Fibroblast of villous mesenchyme (primary cell): Measurements from ENCODE around the gene FNDC1. TPM values are rescaled to one million over a fixed set of nuclear protein-coding genes. Genes with fewer than 3 reads are reported as not detected.

Experiments
- DNase-seq: peaks from one replicate; pipeline ENCODE4 v3.0.0-alpha.2; 2010; ENCODE audit warnings: low read depth
- H3K4me3 ChIP-seq: 2 replicates; pipeline ENCODE4 v1.5.1; 2011; ENCODE audit warnings: low read depth, mild to moderate bottlenecking, low read length
- total RNA-seq: library from RNA; depleted of rRNA; stranded (reverse); fragments of >200 nt; gene quantifications from 2 replicates; pipeline ENCODE4 v1.2.3, GENCODE V29; 2012
- TF ChIP-seq, protein P1 (sequence below): IDR thresholded peaks from 2 replicates; pipeline ENCODE4 v1.5.1; 2012; ENCODE audit warnings: low read depth, mild to moderate bottlenecking, low read length; ENCODE audit not compliant: insufficient read depth

Gene FNDC1
- total RNA-seq, 1 donor: under 0.01 TPM

- TF ChIP-seq, protein P1, sequence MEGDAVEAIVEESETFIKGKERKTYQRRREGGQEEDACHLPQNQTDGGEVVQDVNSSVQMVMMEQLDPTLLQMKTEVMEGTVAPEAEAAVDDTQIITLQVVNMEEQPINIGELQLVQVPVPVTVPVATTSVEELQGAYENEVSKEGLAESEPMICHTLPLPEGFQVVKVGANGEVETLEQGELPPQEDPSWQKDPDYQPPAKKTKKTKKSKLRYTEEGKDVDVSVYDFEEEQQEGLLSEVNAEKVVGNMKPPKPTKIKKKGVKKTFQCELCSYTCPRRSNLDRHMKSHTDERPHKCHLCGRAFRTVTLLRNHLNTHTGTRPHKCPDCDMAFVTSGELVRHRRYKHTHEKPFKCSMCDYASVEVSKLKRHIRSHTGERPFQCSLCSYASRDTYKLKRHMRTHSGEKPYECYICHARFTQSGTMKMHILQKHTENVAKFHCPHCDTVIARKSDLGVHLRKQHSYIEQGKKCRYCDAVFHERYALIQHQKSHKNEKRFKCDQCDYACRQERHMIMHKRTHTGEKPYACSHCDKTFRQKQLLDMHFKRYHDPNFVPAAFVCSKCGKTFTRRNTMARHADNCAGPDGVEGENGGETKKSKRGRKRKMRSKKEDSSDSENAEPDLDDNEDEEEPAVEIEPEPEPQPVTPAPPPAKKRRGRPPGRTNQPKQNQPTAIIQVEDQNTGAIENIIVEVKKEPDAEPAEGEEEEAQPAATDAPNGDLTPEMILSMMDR: no peak
- H3K4me3 ChIP-seq: no peak overlapping the region
- DNase-seq: no peak
Measured at GRCh38 chr6:159137676-159138075, 31.5 kb upstream of the FNDC1 start.

GRCh38 chr6:159142531-159142930 is 26.7 kb upstream of the FNDC1 start:
- no peak overlapping the region for H3K4me3 ChIP-seq
- DNase-seq: no peak
- TF ChIP-seq, protein P1: no peak

DNA sequence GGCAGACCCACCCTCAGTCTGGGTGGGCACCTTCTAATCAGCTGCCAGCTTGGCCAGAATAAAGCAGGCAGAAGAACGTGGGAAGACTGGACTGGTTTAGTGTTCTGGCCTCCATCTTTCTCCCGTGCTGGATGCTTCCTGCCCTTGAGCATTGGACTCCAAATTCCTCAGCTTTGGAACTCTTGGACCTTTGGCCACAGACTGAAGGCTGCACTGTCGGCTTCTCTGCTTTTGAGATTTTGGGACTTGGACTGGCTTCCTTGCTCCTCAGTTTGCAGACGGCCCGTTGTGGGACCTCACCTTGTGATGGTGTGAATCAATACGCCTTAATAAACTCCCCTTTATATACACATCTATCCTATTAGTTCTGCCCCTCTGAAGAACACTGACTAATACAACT is 20.6 kb upstream of the FNDC1 start:
- no peak overlapping the region for H3K4me3 ChIP-seq
- DNase-seq: no peak
- TF ChIP-seq, protein P1: no peak

- DNase-seq: no peak
- TF ChIP-seq, protein P1: no peak
- no peak overlapping the region for H3K4me3 ChIP-seq
Measured at GRCh38 chr6:159149641-159150040, 19.6 kb upstream of the FNDC1 start.

DNA sequence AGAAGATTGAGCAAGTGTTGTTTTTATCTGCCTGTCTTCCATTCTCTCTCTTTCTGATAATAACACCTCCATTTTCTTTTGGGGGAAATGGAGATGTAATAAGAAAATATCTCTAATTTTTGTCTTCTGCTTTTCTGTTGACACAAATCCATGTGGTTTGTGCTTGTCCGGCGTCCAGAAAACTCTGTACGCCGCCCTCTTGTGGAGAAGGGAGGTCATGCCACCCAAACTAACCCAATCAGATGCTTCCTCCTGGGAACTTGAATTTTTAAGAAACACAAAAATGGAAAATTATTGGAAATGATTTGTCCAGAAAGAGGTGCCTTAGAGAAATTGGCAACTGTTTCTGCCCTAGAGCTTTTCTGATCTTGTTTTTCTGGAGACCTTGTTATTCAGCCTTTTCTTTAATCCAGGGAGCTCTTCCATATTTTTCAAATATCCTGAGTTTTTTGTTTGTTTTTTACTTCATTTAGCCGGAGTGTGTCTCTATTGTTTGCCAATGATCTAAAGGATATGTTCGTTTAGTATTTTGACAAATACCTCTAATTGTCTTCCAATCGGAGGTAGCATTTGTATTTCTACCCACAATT is 17.8 kb upstream of the FNDC1 start:
- no peak overlapping the region for H3K4me3 ChIP-seq
- peak; percentile 66 for DNase-seq
- TF ChIP-seq, protein P1: peak; percentile 87

GRCh38 chr6:159152041-159152440 is 17.2 kb upstream of the FNDC1 start:
- no peak for DNase-seq
- TF ChIP-seq, protein P1: no peak
- no peak overlapping the region for H3K4me3 ChIP-seq

GRCh38 chr6:159152782-159153181 is 16.4 kb upstream of the FNDC1 start:
- TF ChIP-seq, protein P1: no peak
- DNase-seq: no peak
- H3K4me3 ChIP-seq: no peak overlapping the region
